ENCODE results near the gene LY6G6F. TPM values are rescaled to one million over a fixed set of nuclear protein-coding genes. Genes with fewer than 3 reads are reported as not detected.

The LY6G6F gene
- total and polyA plus RNA-seq, 2 donors: not detected

DNA sequence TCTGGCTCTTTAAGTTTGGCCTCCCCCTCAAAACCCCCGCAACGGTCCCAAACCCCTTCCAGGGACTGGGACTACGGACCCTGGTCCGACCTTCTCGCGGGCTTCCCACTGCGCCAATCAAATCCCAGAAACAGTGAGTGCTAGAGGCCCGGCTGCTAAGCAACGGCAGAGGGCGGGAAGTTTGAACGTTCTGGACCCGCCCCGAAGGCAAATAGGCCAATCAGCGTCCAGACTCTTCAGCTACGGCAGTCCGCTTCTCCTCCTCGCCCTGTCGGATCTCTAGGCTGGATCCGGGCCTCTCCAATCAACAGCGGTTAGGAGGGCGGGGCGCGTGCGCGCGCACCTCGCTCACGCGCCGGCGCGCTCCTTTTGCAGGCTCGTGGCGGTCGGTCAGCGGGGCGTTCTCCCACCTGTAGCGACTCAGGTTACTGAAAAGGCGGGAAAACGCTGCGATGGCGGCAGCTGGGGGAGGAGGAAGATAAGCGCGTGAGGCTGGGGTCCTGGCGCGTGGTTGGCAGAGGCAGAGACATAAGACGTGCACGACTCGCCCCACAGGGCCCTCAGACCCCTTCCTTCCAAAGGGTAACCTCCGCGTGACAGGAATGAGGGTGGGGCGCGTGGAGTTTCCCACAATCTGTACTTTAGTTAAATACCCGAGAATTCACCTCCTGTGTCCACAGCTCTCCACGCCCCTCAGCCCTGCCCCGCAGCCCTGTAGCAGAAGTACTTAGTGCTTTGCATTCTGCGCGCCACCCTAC lies 33.2 kb downstream of the LY6G6F start, which contains the start of gene MSH5:
Gene MSH5 (plus strand): TSS at position 367 of the 758 bp plus-strand sequence. CDS start 462 bp downstream, outside the sequence.
- Histone ChIP-seq H3K4me1 (ENCODE audit: insufficient read depth) (no peaks in the 10 kb centered on the region), H3K4me3 (ENCODE audit: low read depth, low read length) (peak within 1 kb of the TSS; percentile 40), H3K36me3 (ENCODE audit: insufficient read depth) (no peaks in the 10 kb centered on the region), H3K27ac (ENCODE audit: low read depth) (peak within 1 kb of the TSS; percentile 14)
- peak; percentile 99 for DNase-seq (ENCODE audit: extremely low spot score)
- WGBS: under 1% methylated on average over 58 of the region's 58 CpGs

DNA sequence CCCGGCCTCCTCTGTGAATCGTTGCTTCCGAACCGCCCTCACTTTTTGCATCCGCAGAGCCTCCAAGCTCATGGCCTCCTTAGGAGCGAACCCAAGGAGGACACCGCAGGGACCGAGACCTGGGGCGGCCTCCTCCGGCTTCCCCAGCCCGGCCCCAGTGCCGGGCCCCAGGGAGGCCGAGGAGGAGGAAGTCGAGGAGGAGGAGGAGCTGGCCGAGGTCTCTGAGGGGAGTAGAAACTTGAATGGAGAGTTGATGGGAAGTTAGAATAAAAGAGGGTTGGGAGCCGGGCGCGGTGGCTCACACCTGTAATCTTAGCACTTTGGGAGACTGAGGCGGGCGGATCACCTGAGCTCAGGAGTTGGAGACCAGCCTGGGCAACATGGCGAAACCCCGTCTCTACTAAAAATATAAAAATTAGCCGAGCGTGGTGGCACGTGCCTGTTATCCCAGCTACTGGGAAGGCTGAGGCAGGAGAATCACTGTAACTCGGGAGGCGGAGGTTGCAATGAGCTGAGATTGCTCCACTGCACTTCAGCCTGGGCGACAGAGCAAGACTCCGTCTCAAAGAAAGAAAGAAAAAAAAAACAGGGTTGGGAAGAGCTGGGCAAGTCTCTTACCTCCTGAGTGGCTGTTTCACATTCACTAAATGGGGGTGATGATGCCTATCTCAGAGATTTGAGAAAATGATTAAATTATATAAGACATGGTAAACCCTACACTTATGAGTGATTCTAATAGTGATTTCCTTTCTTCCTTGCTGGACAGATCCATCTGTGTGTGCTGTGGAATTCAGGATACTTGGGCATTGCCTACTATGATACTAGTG lies 33.9 kb downstream of the LY6G6F start:
- 21% methylated on average over 29 of the region's 29 CpGs for WGBS
- H3K4me3 ChIP-seq (ENCODE audit: low read depth, low read length): peak overlapping the region; percentile 40
- no peak for DNase-seq (ENCODE audit: extremely low spot score)
- no peaks in the 10 kb centered on the region for H3K36me3 ChIP-seq (ENCODE audit: insufficient read depth)
- no peak overlapping the region for H3K27ac ChIP-seq (ENCODE audit: low read depth)
- H3K4me1 ChIP-seq (ENCODE audit: insufficient read depth): no peaks in the 10 kb centered on the region

DNA sequence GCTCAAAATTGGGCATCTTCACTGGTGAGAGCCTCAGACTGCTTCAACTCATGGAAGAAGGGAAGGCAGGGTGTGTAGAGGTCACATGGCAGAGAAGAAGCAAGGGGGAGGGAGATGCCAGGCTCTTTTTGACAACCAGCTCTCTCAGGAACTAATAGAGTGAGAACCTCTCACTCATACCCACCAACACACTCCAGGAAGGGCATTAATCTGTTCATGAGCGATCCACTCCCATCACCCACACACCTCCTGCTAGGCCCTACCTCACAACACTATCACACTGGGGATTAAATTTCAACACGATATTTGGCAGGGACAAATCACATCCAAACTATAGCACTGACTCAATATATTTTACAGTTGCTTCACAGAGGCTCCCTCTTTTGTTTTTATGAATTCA lies 35.1 kb downstream of the LY6G6F start:
- H3K36me3 ChIP-seq (ENCODE audit: insufficient read depth): no peaks in the 10 kb centered on the region

DNA sequence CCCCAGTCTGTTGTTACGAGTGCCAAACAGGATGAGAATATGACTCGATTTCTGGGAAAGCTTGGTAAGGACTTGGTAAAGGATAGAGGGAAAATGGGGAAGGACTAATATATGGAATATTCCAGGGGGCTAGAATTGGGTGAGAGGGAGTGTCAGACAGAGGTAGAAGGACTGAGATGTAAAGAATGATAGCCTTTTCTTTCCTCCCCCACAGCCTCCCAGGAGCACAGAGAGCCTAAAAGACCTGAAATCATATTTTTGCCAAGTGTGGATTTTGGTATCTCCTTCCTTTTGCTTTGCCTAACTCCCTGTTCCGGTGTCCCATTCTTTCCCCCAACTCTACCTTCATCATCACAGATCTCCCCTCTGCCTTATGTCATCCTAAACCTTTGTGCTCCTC lies 36.2 kb downstream of the LY6G6F start:
- DNase-seq (ENCODE audit: extremely low spot score): no peak
- Histone ChIP-seq H3K27ac (ENCODE audit: low read depth) (no peak overlapping the region), H3K4me1 (ENCODE audit: insufficient read depth) (no peaks in the 10 kb centered on the region), H3K4me3 (ENCODE audit: low read depth, low read length) (no peak overlapping the region), H3K36me3 (ENCODE audit: insufficient read depth) (no peaks in the 10 kb centered on the region)
- 85% methylated on average over 3 of the region's 3 CpGs for WGBS

More for the DNA sequence above, 35.1 kb downstream of the LY6G6F start:
- no peak for DNase-seq (ENCODE audit: extremely low spot score)
- no peak overlapping the region for H3K27ac ChIP-seq (ENCODE audit: low read depth)
- no peaks in the 10 kb centered on the region for H3K4me1 ChIP-seq (ENCODE audit: insufficient read depth)
- 79% methylated on average over 2 of the region's 2 CpGs for WGBS
- H3K4me3 ChIP-seq (ENCODE audit: low read depth, low read length): no peak overlapping the region

DNA sequence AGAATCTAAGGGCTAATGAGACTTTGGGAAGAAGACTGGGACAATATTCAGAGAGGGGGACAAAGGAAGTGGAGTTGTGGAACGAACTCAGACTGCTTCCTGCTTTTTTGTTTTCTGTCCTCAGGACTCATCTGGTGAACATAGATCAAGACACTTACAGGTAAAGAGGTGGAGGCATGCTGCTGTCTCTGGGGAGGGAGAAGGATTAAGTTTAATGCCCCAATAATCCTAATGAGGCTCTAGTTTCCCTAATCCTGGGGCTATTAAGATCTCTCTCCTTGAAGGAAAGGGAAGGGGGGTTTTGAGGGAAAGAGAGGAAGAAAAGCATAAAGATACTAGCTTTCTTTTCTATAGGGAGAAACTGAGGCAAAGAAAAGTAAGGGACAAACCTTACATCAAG lies 37.8 kb downstream of the LY6G6F start:
- H3K36me3 ChIP-seq (ENCODE audit: insufficient read depth): no peaks in the 10 kb centered on the region
- H3K27ac ChIP-seq (ENCODE audit: low read depth): no peak overlapping the region
- no peaks in the 10 kb centered on the region for H3K4me1 ChIP-seq (ENCODE audit: insufficient read depth)
- DNase-seq (ENCODE audit: extremely low spot score): no peak
- no peak overlapping the region for H3K4me3 ChIP-seq (ENCODE audit: low read depth, low read length)
- 38% methylated on average over 1 of the region's 1 CpG for WGBS

DNA sequence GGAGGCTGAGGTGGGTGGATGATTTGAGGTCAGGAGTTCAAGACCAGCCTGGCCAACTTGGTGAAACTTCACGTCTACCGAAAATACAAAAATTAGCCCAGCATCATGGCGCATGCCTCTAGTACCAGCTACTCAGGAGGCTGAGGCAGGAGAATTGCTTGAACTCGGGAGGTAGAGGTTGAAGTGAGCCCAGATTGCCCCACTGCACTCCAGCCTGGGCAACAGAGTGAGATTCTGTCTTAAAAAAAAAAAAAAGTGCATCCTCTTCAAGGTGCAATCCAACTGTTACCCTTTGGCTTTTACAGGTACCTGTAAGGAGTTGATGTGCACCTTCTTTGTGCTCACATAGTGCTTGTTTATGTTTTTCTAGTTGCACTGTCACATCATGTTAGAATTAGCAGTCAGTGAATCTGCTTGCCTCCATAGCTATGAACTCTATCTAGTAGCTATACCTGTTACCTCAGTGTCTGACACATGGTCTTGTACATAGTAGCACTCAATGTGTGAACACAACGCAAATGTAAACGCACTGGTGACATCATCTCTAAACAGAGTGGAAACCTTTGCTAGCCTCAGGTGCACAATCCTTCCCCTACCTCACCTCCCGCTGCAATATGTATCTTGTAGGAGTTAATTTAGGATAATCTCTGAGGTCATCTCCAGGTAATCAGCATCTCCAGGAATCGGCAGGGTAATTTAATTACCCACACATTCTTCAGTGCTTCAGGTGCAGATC lies 42.8 kb downstream of the LY6G6F start:
- H3K27ac ChIP-seq (ENCODE audit: low read depth): no peak overlapping the region
- 91% methylated on average over 8 of the region's 8 CpGs for WGBS
- DNase-seq (ENCODE audit: extremely low spot score): no peak

DNA sequence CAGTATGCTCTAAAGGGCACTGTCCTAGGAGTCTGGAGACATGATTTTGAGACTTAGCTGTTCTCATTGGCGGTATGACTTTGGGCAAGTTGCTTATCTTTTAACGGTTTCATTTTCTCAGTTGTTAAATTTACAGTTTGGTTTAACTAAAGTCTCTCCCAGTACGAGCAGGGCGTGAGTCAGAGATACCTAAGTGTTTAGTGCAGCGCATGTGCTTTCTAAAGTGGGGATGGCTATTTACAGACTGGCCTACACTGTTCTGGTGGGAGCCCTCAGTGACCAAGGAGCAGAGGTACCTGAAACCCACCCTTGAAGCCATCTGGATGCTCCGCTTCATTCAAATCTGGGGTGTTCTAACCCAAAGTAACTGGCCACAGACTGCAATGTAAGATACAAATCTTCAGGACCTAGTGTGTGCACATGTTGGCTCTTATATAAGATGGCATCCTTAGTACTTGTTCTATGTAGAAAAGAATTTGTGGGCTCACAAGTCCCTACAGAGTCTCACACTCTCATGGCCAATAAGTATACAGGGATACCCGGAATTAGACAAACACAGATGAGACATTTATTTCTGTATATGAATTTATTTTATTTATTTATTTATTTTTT lies 43.9 kb downstream of the LY6G6F start:
- no peak for DNase-seq (ENCODE audit: extremely low spot score)
- no peaks in the 10 kb centered on the region for H3K4me1 ChIP-seq (ENCODE audit: insufficient read depth)
- no peaks in the 10 kb centered on the region for H3K36me3 ChIP-seq (ENCODE audit: insufficient read depth)
- H3K27ac ChIP-seq (ENCODE audit: low read depth): no peak overlapping the region
- WGBS: 84% methylated on average over 7 of the region's 7 CpGs
- H3K4me3 ChIP-seq (ENCODE audit: low read depth, low read length): no peak overlapping the region

More for the DNA sequence above, 42.8 kb downstream of the LY6G6F start:
- Histone ChIP-seq H3K4me3 (ENCODE audit: low read depth, low read length) (no peak overlapping the region), H3K36me3 (ENCODE audit: insufficient read depth) (no peaks in the 10 kb centered on the region), H3K4me1 (ENCODE audit: insufficient read depth) (no peaks in the 10 kb centered on the region)

DNA sequence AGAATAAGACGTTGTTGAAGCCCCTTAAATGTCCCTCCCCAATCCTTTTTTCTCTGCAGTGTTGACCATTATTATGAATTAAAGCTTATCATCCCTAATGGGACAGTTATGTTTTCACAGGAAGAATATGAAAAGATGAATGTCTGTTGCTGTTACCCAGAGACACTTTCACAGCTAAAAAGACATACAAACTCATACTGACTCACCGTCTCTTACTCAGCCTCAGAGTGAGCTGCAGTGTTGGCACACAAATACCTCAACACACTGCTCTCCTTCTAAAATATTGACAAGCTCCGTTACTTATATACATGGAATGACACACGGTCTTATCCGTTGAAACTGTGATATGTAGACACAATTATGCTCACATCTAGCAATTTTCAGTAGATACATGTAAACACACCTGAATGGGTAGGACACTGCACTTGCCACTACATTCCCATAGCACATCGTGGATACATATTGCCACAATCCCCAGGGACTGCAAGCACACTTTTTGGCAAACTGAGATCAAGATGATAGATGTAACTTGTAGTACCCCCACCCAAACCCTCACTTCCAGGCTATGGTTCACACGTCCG lies 46.2 kb downstream of the LY6G6F start:
- no peak for DNase-seq (ENCODE audit: extremely low spot score)
- no peaks in the 10 kb centered on the region for H3K4me1 ChIP-seq (ENCODE audit: insufficient read depth)
- H3K27ac ChIP-seq (ENCODE audit: low read depth): no peak overlapping the region
- H3K36me3 ChIP-seq (ENCODE audit: insufficient read depth): no peaks in the 10 kb centered on the region
- WGBS: 71% methylated on average over 8 of the region's 8 CpGs
- H3K4me3 ChIP-seq (ENCODE audit: low read depth, low read length): no peak overlapping the region

DNA sequence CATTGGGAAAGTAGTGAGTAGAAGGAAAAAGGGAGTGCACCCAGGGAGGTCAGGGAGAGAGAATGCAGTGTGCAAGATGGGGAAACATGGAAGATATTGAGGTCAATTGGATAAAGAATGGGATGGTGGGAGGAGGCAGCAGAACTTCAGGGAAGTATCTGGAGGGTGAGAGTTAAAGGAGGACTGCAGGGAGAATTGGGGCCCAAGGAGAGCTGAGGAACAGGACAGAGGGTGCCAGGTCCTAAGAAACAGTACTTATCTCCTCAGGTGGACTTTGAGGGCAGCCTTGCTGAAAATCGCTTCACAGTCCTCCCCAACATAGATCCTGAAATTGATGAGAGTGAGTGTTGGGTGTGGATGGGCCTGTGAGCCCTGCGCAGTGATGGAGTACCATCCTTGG lies 51.6 kb downstream of the LY6G6F start:
- no peaks in the 10 kb centered on the region for H3K4me1 ChIP-seq (ENCODE audit: insufficient read depth)
- WGBS: 96% methylated on average over 2 of the region's 2 CpGs

More for the DNA sequence above, 51.6 kb downstream of the LY6G6F start:
- Histone ChIP-seq H3K27ac (ENCODE audit: low read depth) (no peak overlapping the region), H3K4me3 (ENCODE audit: low read depth, low read length) (no peak overlapping the region), H3K36me3 (ENCODE audit: insufficient read depth) (no peaks in the 10 kb centered on the region)
- no peak for DNase-seq (ENCODE audit: extremely low spot score)

Small RNA genes lying within 50 kb of the gene (small RNA-seq; reads per million reads assigned to genes)
- not detected for gene LY6G6D
- not detected for gene MIR4646
- not detected for gene RF00019
- not detected for gene RNU6-850P

Other genes with a start within 250 kb of the LY6G6F start
Only the 30 nearest of the 39 such genes appear.
- 12.1 TPM for gene NFKBIL1, start 159.3 kb upstream of the LY6G6F start, total RNA-seq
- 36.9 TPM for gene NFKBIL1, start 159.3 kb upstream of the LY6G6F start, polyA plus RNA-seq
- gene LTA, start 134.6 kb upstream of the LY6G6F start, total RNA-seq: not detected
- gene LTA, start 134.6 kb upstream of the LY6G6F start, polyA plus RNA-seq: 0.06 TPM
- gene TNF, start 131.3 kb upstream of the LY6G6F start, total RNA-seq: not detected
- 0.29 TPM for gene TNF, start 131.3 kb upstream of the LY6G6F start, polyA plus RNA-seq
- 2.1 TPM for gene LTB, start 124.4 kb upstream of the LY6G6F start, total RNA-seq
- 1.4 TPM for gene LTB, start 124.4 kb upstream of the LY6G6F start, polyA plus RNA-seq
- 4.2 TPM for gene LST1, start 120.6 kb upstream of the LY6G6F start, total RNA-seq
- 10.6 TPM for gene LST1, start 120.6 kb upstream of the LY6G6F start, polyA plus RNA-seq
- gene NCR3, start 113.9 kb upstream of the LY6G6F start, total RNA-seq: not detected
- gene NCR3, start 113.9 kb upstream of the LY6G6F start, polyA plus RNA-seq: 0.20 TPM
- gene AIF1, start 91.6 kb upstream of the LY6G6F start, total RNA-seq: 42.6 TPM
- 41.7 TPM for gene AIF1, start 91.6 kb upstream of the LY6G6F start, polyA plus RNA-seq
- gene PRRC2A, start 86.2 kb upstream of the LY6G6F start, total RNA-seq: 53.7 TPM
- gene PRRC2A, start 86.2 kb upstream of the LY6G6F start, polyA plus RNA-seq: 115 TPM
- gene BAG6, start 54.2 kb upstream of the LY6G6F start, total RNA-seq: 73.8 TPM
- 193 TPM for gene BAG6, start 54.2 kb upstream of the LY6G6F start, polyA plus RNA-seq
- 0.69 TPM for gene APOM, start 51.0 kb upstream of the LY6G6F start, total RNA-seq
- 3.6 TPM for gene APOM, start 51.0 kb upstream of the LY6G6F start, polyA plus RNA-seq
- 17.6 TPM for gene C6orf47, start 46.1 kb upstream of the LY6G6F start, total RNA-seq
- gene C6orf47, start 46.1 kb upstream of the LY6G6F start, polyA plus RNA-seq: 29.7 TPM
- gene GPANK1, start 41.9 kb upstream of the LY6G6F start, total RNA-seq: 10.0 TPM
- 20.9 TPM for gene GPANK1, start 41.9 kb upstream of the LY6G6F start, polyA plus RNA-seq
- gene CSNK2B, start 40.8 kb upstream of the LY6G6F start, total RNA-seq: 44.3 TPM
- gene CSNK2B, start 40.8 kb upstream of the LY6G6F start, polyA plus RNA-seq: 151 TPM
- 6.0 TPM for gene LY6G5B, start 36.9 kb upstream of the LY6G6F start, total RNA-seq
- 7.2 TPM for gene LY6G5B, start 36.9 kb upstream of the LY6G6F start, polyA plus RNA-seq
- gene LY6G5C, start 25.8 kb upstream of the LY6G6F start, total RNA-seq: 0.37 TPM
- gene LY6G5C, start 25.8 kb upstream of the LY6G6F start, polyA plus RNA-seq: 4.0 TPM
- gene ABHD16A, start 3.5 kb upstream of the LY6G6F start, total RNA-seq: 42.6 TPM
- gene ABHD16A, start 3.5 kb upstream of the LY6G6F start, polyA plus RNA-seq: 56.4 TPM
- gene LY6G6D, start 8.5 kb downstream of the LY6G6F start, total RNA-seq: 3.1 TPM
- gene LY6G6D, start 8.5 kb downstream of the LY6G6F start, polyA plus RNA-seq: 1.7 TPM
- gene LY6G6C, start 14.9 kb downstream of the LY6G6F start, total RNA-seq: not detected
- not detected for gene LY6G6C, start 14.9 kb downstream of the LY6G6F start, polyA plus RNA-seq
- gene MPIG6B, start 16.5 kb downstream of the LY6G6F start, total RNA-seq: 0.32 TPM
- gene MPIG6B, start 16.5 kb downstream of the LY6G6F start, polyA plus RNA-seq: 0.62 TPM
- gene DDAH2, start 22.4 kb downstream of the LY6G6F start, total RNA-seq: 81.6 TPM
- gene DDAH2, start 22.4 kb downstream of the LY6G6F start, polyA plus RNA-seq: 115 TPM
- 200 TPM for gene CLIC1, start 29.7 kb downstream of the LY6G6F start, total RNA-seq
- gene CLIC1, start 29.7 kb downstream of the LY6G6F start, polyA plus RNA-seq: 303 TPM
- gene MSH5, start 33.1 kb downstream of the LY6G6F start, total RNA-seq: 14.8 TPM
- gene MSH5, start 33.1 kb downstream of the LY6G6F start, polyA plus RNA-seq: 2.9 TPM
- gene SAPCD1, start 55.8 kb downstream of the LY6G6F start, total RNA-seq: 0.90 TPM
- gene SAPCD1, start 55.8 kb downstream of the LY6G6F start, polyA plus RNA-seq: 1.3 TPM
- 0.42 TPM for gene VWA7, start 70.5 kb downstream of the LY6G6F start, total RNA-seq
- 0.39 TPM for gene VWA7, start 70.5 kb downstream of the LY6G6F start, polyA plus RNA-seq
- gene VARS1, start 88.9 kb downstream of the LY6G6F start, total RNA-seq: 16.7 TPM
- gene VARS1, start 88.9 kb downstream of the LY6G6F start, polyA plus RNA-seq: 34.4 TPM
- 22.5 TPM for gene LSM2, start 100.1 kb downstream of the LY6G6F start, total RNA-seq
- gene LSM2, start 100.1 kb downstream of the LY6G6F start, polyA plus RNA-seq: 69.4 TPM
- gene HSPA1L, start 108.4 kb downstream of the LY6G6F start, total RNA-seq: 2.5 TPM
- 2.9 TPM for gene HSPA1L, start 108.4 kb downstream of the LY6G6F start, polyA plus RNA-seq
- 152 TPM for gene HSPA1A, start 108.7 kb downstream of the LY6G6F start, total RNA-seq
- gene HSPA1A, start 108.7 kb downstream of the LY6G6F start, polyA plus RNA-seq: 374 TPM
- 137 TPM for gene HSPA1B, start 120.9 kb downstream of the LY6G6F start, total RNA-seq
- 269 TPM for gene HSPA1B, start 120.9 kb downstream of the LY6G6F start, polyA plus RNA-seq
- 18.4 TPM for gene NEU1, start 156.0 kb downstream of the LY6G6F start, total RNA-seq
- 52.1 TPM for gene NEU1, start 156.0 kb downstream of the LY6G6F start, polyA plus RNA-seq

Data from urinary bladder (tissue), 4 donors.